Natural killer cell (primary cell): Measurements from ENCODE around the gene METTL25B. TPM values are rescaled to one million over a fixed set of nuclear protein-coding genes. Genes with fewer than 3 reads are reported as not detected.

ENCODE experiments used
- ATAC-seq, 3 donors: fragments of 150-1000 bp in 2 of 3; fragments of 200-7000 bp in 1 of 3; cut with Tn5 transposase; 1 replicate in 1 of 3; 2 replicates in 2 of 3; pipeline ENCODE4 v1.10.0; 2021; ENCODE audit warnings: mild to moderate bottlenecking in 2 of 3, moderate library complexity in 2 of 3
- DNase-seq, 2 donors: peaks; one replicate each; pipeline versions ENCODE4 v3.0.0 to v3.0.0-alpha.2; 2013 to 2021; ENCODE audit warnings: mixed read lengths in 1 of 2
- H3K27ac ChIP-seq: one replicate; pipeline ENCODE4 v1.5.1; 2013; ENCODE audit warnings: mild to moderate bottlenecking, low read length
- H3K27me3 ChIP-seq: one replicate; pipeline ENCODE4 v1.6.1; 2013; ENCODE audit warnings: low read length; ENCODE audit not compliant: control insufficient read depth, insufficient read depth
- H3K36me3 ChIP-seq: one replicate; pipeline ENCODE4 v1.6.1; 2013; ENCODE audit warnings: low read length; ENCODE audit not compliant: control insufficient read depth, insufficient read depth
- H3K4me1 ChIP-seq: one replicate; pipeline ENCODE4 v1.6.1; 2013; ENCODE audit warnings: low read length; ENCODE audit not compliant: control insufficient read depth, insufficient read depth
- H3K4me3 ChIP-seq: one replicate; pipeline ENCODE4 v1.5.1; 2013; ENCODE audit warnings: low read length
- H3K9me3 ChIP-seq: one replicate; pipeline ENCODE4 v1.6.1; 2013; ENCODE audit warnings: low read length; ENCODE audit not compliant: control insufficient read depth, insufficient read depth
- H3K27ac Mint-ChIP-seq, 2 donors: one replicate each; pipeline ENCODE4 v1.8.0; 2022; ENCODE audit warnings: mild to moderate bottlenecking in 2 of 2, mixed read lengths in 2 of 2, moderate library complexity in 1 of 2
- H3K27me3 Mint-ChIP-seq, 2 donors: one replicate each; pipeline ENCODE4 v1.8.0; 2022; ENCODE audit warnings: low read depth in 2 of 2, mixed read lengths in 2 of 2
- H3K36me3 Mint-ChIP-seq: one replicate; pipeline ENCODE4 v1.8.0; 2022; ENCODE audit warnings: mixed read lengths
- H3K4me1 Mint-ChIP-seq, 2 donors: one replicate each; pipeline ENCODE4 v1.8.0; 2022; ENCODE audit warnings: mixed read lengths in 2 of 2
- H3K4me3 Mint-ChIP-seq: one replicate; pipeline ENCODE4 v1.8.0; 2022; ENCODE audit warnings: mild to moderate bottlenecking, moderate library complexity, mixed read lengths
- H3K9me3 Mint-ChIP-seq, 2 donors: one replicate each; pipeline ENCODE4 v1.8.0; 2022; ENCODE audit warnings: mixed read lengths in 2 of 2
- CTCF ChIP-seq: fragments of 200-600 bp; IDR thresholded peaks from one replicate; pipeline ENCODE4 v1.8.0; 2022; ENCODE audit warnings: antibody characterized with exemption
- WGBS: methylation state at CpG from one replicate; pipeline ENCODE4 v1.1.7; 2013; ENCODE audit warnings: missing lambda C conversion rate; ENCODE audit not compliant: insufficient coverage; 5-methylcytosine and 5-hydroxymethylcytosine counted together
- intact Hi-C: fragments of 100-400 bp; cut with micrococcal nuclease; formaldehyde crosslinking; loops from one replicate; pipeline ENCODE4 v1.14.2; 2022
- total RNA-seq, 4 donors: library from RNA; stranded (reverse); fragments of 120-200 nt in 1 of 4; gene quantifications; one replicate each; pipeline versions ENCODE4 v1.2.3 to v1.2.4, GENCODE V29; 2013 to 2022

The METTL25B gene
- total RNA-seq, 3 donors from 2014 or later (not counting 1 experiment from before 2014, with no cell fraction given), result 23.5 to 25.3 (median 23.8) TPM

GRCh38 chr1:156709757-156710489 is 18.3 kb upstream of the METTL25B start:
- no peak overlapping the region for H3K4me3 Mint-ChIP-seq
- no peak for TF ChIP-seq CTCF
- Histone ChIP-seq H3K4me3 (no peak overlapping the region), H3K9me3 (no peaks in the 10 kb centered on the region), H3K36me3 (no peaks in the 10 kb centered on the region), H3K4me1 (peaks cover 22% of the 10 kb centered on the region), H3K27me3 (peaks cover 5% of the 10 kb centered on the region), H3K27ac (no peak overlapping the region)
- no peak overlapping the region for H3K27ac Mint-ChIP-seq
- H3K9me3 Mint-ChIP-seq, result no peaks in the 10 kb centered on the region
- no peak for ATAC-seq
- 85% methylated on average over 10 of the region's 11 CpGs for WGBS
- no peak for DNase-seq
- intact Hi-C loops, result no loop called here
- H3K36me3 Mint-ChIP-seq, result no peaks in the 10 kb centered on the region
- H3K27me3 Mint-ChIP-seq, result peaks cover 0 to 6% of the 10 kb centered on the region in 2 donors
- H3K4me1 Mint-ChIP-seq, result peaks cover 11 to 26% of the 10 kb centered on the region in 2 donors

GRCh38 chr1:156711011-156711817 is 17.1 kb upstream of the METTL25B start:
- Mint-ChIP-seq H3K9me3 (no peaks in the 10 kb centered on the region), H3K27ac (no peak overlapping the region), H3K4me1 (peaks cover 6 to 26% of the 10 kb centered on the region in 2 donors), H3K36me3 (peaks cover 7% of the 10 kb centered on the region), H3K27me3 (peaks cover 0 to 3% of the 10 kb centered on the region in 2 donors), H3K4me3 (no peak overlapping the region)
- no peak for ATAC-seq
- Histone ChIP-seq H3K4me3 (no peak overlapping the region), H3K4me1 (peaks cover 9% of the 10 kb centered on the region), H3K36me3 (peaks cover 3% of the 10 kb centered on the region), H3K9me3 (no peaks in the 10 kb centered on the region), H3K27ac (no peak overlapping the region), H3K27me3 (no peaks in the 10 kb centered on the region)
- 94% methylated on average over 7 of the region's 9 CpGs for WGBS
- intact Hi-C loops, result no loop called here
- TF ChIP-seq CTCF, result no peak
- no peak for DNase-seq

- ATAC-seq (no peak), DNase-seq (no peak)
- Histone ChIP-seq H3K36me3 (peaks cover 6% of the 10 kb centered on the region), H3K27me3 (no peaks in the 10 kb centered on the region), H3K27ac (no peak overlapping the region), H3K4me1 (no peaks in the 10 kb centered on the region), H3K4me3 (no peak overlapping the region), H3K9me3 (no peaks in the 10 kb centered on the region)
- 73% methylated on average over 3 of the region's 3 CpGs for WGBS
- TF ChIP-seq CTCF, result no peak
- no peak overlapping the region for H3K27ac Mint-ChIP-seq
- no peaks in the 10 kb centered on the region for H3K9me3 Mint-ChIP-seq
- no peaks in the 10 kb centered on the region for H3K27me3 Mint-ChIP-seq
- peaks cover 12% of the 10 kb centered on the region for H3K36me3 Mint-ChIP-seq
- intact Hi-C loops, result no loop called here
- H3K4me1 Mint-ChIP-seq, result peaks cover 5 to 20% of the 10 kb centered on the region in 2 donors
- no peak overlapping the region for H3K4me3 Mint-ChIP-seq
Observed at GRCh38 chr1:156712626-156713025, 15.6 kb upstream of the METTL25B start.
